ENCODE data around the gene ASB8.
"Not testable (repeated sequence)": the region's sequence is repeated elsewhere in the genome, so short reads cannot be mapped to it uniquely, and the experiment has no call there.

The ASB8 gene

GRCh38 chr12:48131517-48131916 lies 25.8 kb downstream of the ASB8 start:
- DNase-seq = no peak

- DNase-seq = no peak
Observed at GRCh38 chr12:48129376-48129775, 27.9 kb downstream of the ASB8 start.

- no peak for DNase-seq
Observed at GRCh38 chr12:48128800-48129199, 28.5 kb downstream of the ASB8 start.

DNA sequence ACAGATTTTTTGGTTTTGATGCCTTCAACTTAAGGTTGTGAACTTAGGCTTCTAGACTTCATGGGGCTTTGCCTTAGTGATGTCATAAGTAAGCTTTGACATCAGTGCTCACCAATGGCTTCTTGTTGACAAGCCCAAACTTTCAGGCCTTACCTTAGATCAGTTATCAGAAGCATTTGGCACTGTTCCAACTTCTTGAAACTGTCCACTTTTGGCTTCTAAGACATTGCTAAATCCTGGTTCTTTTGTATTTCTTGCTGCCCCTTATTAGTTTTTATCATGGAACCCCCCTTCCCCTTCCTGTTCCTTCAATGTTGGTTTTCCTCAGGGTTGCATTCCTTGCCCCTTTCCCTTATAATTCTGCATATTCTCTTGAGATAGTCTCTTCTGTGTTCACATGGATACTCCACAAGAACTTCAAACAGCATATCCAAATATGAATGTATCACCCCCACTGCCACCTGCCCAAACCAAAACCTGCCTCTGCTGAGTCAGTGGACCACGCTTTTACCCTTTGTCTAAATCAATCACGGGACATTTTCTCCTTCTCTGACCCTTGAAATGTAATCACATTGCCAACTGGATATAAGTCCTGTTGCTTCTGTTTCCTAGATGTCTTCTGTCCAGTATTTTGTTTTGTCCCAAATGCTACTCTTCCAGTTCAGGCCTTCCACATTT lies 30.2 kb downstream of the ASB8 start:
- no peak for DNase-seq

DNA sequence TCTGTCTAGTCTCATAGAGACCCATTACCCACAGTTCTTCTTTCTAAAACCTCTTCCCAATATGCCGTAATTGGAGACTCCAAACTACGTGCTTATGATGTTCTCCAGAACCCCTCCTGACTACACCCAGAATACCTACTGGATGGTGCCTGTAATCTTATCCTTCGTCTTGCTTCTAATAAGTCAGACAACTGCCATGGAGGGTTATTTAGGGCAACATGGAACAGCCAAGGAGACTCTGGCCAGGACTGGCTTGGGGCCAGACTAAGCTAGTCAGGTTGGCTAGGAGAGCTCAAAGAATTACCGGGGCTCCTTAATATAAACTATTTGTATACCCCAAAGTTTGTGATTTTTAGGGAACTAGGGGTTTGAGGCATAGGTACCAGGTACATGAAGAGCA lies 31.3 kb downstream of the ASB8 start:
- no peak for DNase-seq

- not testable (repeated sequence) for DNase-seq
Observed at GRCh38 chr12:48125542-48125941, 31.8 kb downstream of the ASB8 start.

GRCh38 chr12:48123169-48123568 lies 34.1 kb downstream of the ASB8 start:
- no peak for DNase-seq

DNA sequence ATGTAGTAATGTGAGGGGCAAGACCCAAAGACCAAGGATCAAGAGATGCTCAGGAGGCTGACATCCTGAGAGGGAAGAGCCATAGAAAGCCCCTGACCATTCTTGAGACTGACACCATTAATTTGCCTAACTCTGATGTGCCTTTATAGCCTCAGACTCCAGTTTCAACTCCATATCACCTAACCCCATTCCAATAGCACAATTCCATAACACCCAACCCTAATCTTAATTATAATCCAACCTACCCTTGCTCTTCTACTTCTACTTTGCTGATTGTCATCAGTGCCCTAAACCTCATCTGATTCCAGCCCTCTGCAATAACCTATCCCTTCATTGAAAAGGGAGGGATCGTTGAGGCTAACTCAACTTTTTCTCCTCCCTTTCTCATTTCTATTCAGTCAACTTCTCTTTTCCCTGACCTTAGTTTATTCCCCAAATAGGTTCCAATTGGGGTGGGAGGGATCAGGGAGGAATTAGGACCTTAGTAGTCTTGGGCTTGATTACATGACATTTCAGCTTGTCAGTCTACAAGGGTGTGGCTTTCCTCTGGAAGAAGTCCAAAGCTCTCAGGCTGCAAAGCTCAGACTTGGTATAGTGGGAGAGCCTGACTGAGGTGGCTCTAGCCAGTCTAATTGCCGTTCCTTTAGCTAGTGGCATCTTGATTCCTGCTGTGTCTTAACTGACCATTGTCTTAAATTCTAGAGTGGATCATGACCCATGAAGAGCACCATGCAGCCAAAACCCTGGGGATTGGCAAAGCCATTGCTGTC lies 35.1 kb downstream of the ASB8 start:
- DNase-seq = no peak

- no peak for DNase-seq
Observed at GRCh38 chr12:48121522-48121921, 35.8 kb downstream of the ASB8 start.

DNA sequence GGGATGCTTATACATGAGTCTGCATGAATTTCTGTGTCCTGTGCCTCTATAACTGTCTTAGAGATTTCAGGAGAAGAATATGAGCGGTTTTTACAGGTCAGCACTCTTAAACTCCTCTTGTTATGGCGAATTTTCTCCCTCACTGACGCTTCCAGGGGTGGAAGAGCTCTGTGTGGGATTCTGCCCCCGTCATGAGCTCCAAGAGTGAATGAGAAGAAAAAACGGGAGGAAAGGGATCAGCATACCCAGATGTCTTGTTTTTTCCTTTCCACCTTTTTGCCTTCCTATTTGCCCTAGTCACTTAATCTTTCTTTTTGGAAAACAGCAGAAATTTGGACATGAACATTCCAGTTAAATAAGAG lies 37.5 kb downstream of the ASB8 start:
- no peak for DNase-seq

DNA sequence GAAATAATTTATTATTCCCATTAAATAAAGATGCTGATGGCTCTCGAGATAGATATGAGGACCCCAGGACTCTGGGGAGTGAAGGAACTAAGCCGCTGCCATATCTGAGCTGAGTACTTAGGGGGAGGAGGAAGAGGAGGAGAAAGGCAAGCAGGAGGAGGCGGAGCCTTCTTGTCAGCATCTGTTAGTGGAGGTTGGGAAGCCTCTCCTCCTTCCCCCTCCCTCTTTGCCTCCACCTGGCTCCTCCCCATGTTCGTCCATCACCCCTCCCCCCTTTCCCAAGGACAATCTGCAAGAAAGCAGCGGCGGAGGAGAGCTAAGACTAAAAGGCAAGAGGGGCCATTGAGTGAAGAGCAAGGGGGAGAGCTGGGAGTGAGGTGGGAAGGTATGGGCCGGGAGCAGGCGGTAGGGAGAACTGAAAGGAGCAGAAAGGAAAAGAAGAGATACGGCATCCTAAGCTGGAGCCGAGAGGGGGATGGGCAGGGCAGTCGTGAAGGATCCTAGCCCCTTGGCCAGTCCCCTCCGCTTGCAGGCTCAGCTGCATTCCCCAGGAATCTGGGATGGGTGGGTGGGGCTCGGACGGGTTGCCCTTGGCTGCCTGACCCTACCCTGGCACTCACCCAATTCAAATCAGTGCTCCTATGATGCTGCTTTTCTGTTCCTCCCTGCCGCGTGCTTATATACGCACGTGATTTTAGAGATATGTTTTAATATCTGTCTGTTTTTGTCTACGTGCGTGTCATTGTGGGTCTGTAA lies 38.1 kb downstream of the ASB8 start, which contains the start of gene PFKM:
TSS of gene PFKM (plus strand) at position 287 of the 756 bp plus-strand sequence. CDS start 3,411 bp downstream, outside the sequence.
- peak; percentile 92 for DNase-seq

GRCh38 chr12:48118284-48118871 lies 38.9 kb downstream of the ASB8 start:
- no peak for DNase-seq

- DNase-seq = no peak
Observed at GRCh38 chr12:48115957-48116356, 41.4 kb downstream of the ASB8 start.

DNA sequence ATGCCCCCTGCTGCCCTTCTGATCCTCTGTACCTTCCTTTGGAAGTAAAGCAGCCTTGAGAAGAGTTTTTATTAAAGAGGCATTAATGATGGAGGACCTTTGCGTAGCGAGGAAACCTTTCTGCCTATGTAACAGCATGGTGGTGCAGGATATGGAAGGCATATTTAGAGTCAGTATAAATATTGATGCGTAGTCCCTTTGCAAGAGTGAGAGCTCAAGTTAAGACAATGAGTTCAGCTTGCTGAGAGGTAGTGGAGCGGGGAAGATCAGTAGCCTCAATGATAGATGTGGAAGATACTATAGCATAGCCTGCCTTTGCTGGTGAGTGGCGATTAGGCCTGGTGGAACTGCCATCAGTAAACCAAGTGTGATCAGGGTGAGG lies 46.0 kb downstream of the ASB8 start:
- DNase-seq = not testable (repeated sequence)

- no peak for DNase-seq
Observed at GRCh38 chr12:48110691-48111311, 46.5 kb downstream of the ASB8 start.

- no peak for DNase-seq
Observed at GRCh38 chr12:48109424-48109823, 47.9 kb downstream of the ASB8 start.

DNA sequence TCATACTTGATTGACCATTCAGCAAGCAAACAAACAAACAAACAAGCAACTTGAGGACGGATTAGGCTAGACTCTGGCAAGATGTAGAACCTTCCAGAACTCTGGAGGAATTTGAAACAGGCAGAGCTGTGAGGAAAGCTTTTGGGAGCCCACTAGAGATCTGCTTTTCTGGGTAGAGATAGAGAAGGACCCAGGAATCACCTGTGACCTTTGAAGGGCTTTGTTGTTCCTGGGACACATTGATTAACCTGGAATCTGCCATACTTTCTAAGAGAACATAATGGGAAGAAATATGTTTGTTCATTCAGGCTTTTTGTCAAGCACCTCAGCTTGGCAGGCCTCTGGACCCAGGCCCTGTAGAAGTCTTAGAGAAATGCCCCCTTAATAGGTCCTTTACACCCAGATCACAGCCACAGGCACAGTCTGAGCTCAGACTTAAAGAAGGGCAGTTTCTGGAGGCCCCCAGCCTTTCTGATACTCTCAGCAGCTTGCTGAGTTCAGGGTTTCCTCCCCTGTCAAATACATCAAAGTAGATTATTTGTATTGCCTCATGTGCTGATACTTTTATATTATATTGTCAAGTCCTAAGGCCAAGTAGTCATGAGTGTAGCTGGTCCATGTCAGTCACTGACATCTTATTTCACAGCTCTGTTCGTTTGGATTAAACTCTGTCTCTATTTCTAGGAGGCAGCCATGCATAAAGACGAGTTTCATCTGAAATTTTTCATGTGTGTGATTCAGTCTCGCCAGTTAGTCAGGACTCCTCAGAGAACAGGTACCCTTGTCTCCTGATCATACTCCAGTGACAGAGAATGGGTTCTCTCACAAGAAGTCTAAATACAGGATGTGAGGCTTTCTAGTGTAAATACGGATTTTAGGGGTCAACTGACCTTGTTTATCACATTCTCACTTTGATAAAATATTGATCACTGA lies 50.4 kb downstream of the ASB8 start:
- peak; percentile 46 for DNase-seq

- DNase-seq = peak; percentile 100
Observed at GRCh38 chr12:48105867-48106680, 51.2 kb downstream of the ASB8 start, which contains the start of gene SENP1. TSS of gene SENP1 (minus strand) at chr12:48106079. CDS start at chr12:48101472, 4,607 bp downstream.

DNA sequence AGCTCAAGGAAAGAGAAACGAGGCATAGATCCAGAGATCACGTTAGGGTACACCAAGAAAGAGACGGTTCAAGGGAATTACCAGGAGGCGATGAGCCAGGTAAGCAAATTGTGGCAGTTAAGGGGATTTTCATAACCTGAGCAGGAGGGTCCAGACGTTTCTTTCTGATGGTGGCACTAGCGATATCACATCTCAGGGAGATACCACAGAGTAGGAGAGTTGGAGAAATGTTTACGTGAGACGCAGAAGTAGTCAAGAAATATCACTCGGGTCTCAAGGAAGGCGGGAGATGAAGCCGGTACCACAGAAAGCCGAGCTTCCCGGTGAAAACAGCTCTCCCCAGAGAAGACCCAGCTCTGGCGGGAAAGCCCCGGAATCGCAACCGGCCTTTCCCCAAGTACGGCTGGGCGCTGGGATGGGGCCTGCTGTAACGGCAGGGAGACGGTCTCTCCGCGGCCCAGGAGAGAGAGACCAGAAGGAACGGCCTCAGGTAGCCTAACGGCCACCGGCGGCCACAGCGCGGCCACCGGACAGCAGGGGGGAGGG lies 51.9 kb downstream of the ASB8 start:
- DNase-seq = peak; percentile 77

DNA sequence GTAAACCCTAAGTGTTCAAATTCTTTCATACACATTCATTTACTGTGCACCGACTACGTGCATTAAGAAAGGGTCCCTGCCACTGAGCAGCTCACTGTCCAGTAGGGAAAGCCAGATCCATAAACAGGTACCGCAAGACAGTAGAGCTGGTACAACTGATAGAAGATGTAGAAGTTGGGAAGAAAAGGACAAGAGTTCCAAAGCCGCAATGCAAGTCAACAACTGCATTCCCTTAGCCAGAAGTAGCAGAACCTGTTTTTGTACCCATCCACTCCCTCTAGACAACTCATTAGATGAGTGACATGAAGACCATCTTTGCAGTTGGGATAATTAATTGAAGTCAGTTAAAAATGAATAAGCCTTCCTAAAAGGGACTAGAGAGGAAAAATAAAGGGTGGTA lies 52.8 kb downstream of the ASB8 start:
- no peak for DNase-seq
